DND-41 (cell line): ENCODE data around the gene CCR9.

Experiments
- ATAC-seq: fragments of 200-7000 bp; cut with Tn5 transposase; 3 replicates; pipeline ENCODE4 v1.9.1; 2021; ENCODE audit warnings: low read depth; ENCODE audit not compliant: insufficient read depth
- DNase-seq: peaks from one replicate; pipeline ENCODE4 v3.0.0-alpha.2; 2020
- H2AFZ ChIP-seq: 2 replicates; pipeline ENCODE4 v1.6.0; 2012; ENCODE audit warnings: low read depth, low read length
- H3K27ac ChIP-seq: 2 replicates; pipeline ENCODE4 v1.5.1; 2012; ENCODE audit warnings: low read length, inconsistent platforms
- H3K27me3 ChIP-seq: fragments of 200-600 bp; sonication (generic); 2 replicates; pipeline ENCODE4 v1.6.0; 2012; ENCODE audit warnings: low read length, mild to moderate bottlenecking, inconsistent platforms; ENCODE audit not compliant: insufficient read depth, poor library complexity
- H3K36me3 ChIP-seq: 2 replicates; pipeline ENCODE4 v1.5.1; 2012; ENCODE audit warnings: low read length, inconsistent platforms; ENCODE audit not compliant: insufficient read depth
- H3K4me1 ChIP-seq: 2 replicates; pipeline ENCODE4 v1.5.1; 2012; ENCODE audit warnings: mild to moderate bottlenecking, low read length; ENCODE audit not compliant: insufficient read depth
- H3K4me2 ChIP-seq: 2 replicates; pipeline ENCODE4 v1.6.0; 2012; ENCODE audit warnings: mild to moderate bottlenecking, moderate library complexity, low read length, inconsistent platforms; ENCODE audit not compliant: insufficient read depth
- H3K4me3 ChIP-seq, 2 experiments: fragments of 200-600 bp in 1 of 2; shearing (Covaris generic) in 1 of 2; 2 replicates each; pipeline ENCODE4 v1.5.1; 2012 to 2016; ENCODE audit warnings: inconsistent platforms in 2 of 2, low read length in 2 of 2, mild to moderate bottlenecking in 2 of 2, low read depth in 1 of 2, moderate library complexity in 1 of 2
- H3K79me2 ChIP-seq: 2 replicates; pipeline ENCODE4 v1.6.0; 2012; ENCODE audit warnings: low read length, inconsistent platforms; ENCODE audit not compliant: insufficient read depth
- H3K9ac ChIP-seq: 2 replicates; pipeline ENCODE4 v1.6.0; 2012; ENCODE audit warnings: low read depth, mild to moderate bottlenecking, inconsistent platforms, low read length, moderate library complexity
- H3K9me3 ChIP-seq: 2 replicates; pipeline ENCODE4 v1.5.1; 2012; ENCODE audit warnings: low read length, moderate library complexity, mild to moderate bottlenecking, inconsistent platforms; ENCODE audit not compliant: insufficient read depth, severe bottlenecking
- H4K20me1 ChIP-seq: 2 replicates; pipeline ENCODE4 v1.6.0; 2012; ENCODE audit warnings: low read length; ENCODE audit not compliant: insufficient read depth
- CTCF ChIP-seq: IDR thresholded peaks from 2 replicates; pipeline ENCODE4 v1.5.1; 2012; ENCODE audit warnings: borderline replicate concordance, low read length, moderate library complexity, mild to moderate bottlenecking; ENCODE audit not compliant: poor library complexity, severe bottlenecking; ENCODE audit errors: extremely low read depth
- EZH2 ChIP-seq: IDR thresholded peaks from 3 replicates; pipeline ENCODE4 v1.6.1; 2012; ENCODE audit warnings: borderline replicate concordance, low read depth, mild to moderate bottlenecking, moderate library complexity, low read length, inconsistent platforms; ENCODE audit not compliant: severe bottlenecking

Gene CCR9

GRCh38 chr3:45880725-45881077 is 5.6 kb upstream of the CCR9 start:
- DNase-seq (no peak), ATAC-seq (no peak)
- H3K4me3 ChIP-seq: no peak overlapping the region
- peaks cover 74% of the 10 kb centered on the region for H4K20me1 ChIP-seq
- TF ChIP-seq CTCF (no peak), EZH2 (no peak)
- peaks cover 81% of the 10 kb centered on the region for H3K36me3 ChIP-seq
- H3K9ac ChIP-seq: 0 out of 2 replicates have a peak overlapping the region, but pooled peaks have one; percentile 18
- H3K27me3 ChIP-seq: no peaks in the 10 kb centered on the region
- H3K4me2 ChIP-seq: 0 out of 2 replicates have a peak overlapping the region, but pooled peaks have one; percentile 28
- H3K9me3 ChIP-seq: no peaks in the 10 kb centered on the region
- H3K79me2 ChIP-seq: peaks cover 100% of the 10 kb centered on the region
- peak overlapping the region; percentile 79 for H3K27ac ChIP-seq
- H2AFZ ChIP-seq: no peak overlapping the region
- peaks cover 100% of the 10 kb centered on the region for H3K4me1 ChIP-seq

- Histone ChIP-seq H3K27ac (peak overlapping the region; percentile 79), H3K9me3 (no peaks in the 10 kb centered on the region), H3K27me3 (no peaks in the 10 kb centered on the region), H3K4me2 (peak overlapping the region; percentile 28), H3K36me3 (peaks cover 82% of the 10 kb centered on the region), H3K4me1 (peaks cover 100% of the 10 kb centered on the region), H2AFZ (no peak overlapping the region), H3K9ac (peak overlapping the region; percentile 18), H3K79me2 (peaks cover 100% of the 10 kb centered on the region), H4K20me1 (peaks cover 76% of the 10 kb centered on the region), H3K4me3 (no peak overlapping the region)
- ATAC-seq (peak; percentile 59), DNase-seq (peak; percentile 22)
- TF ChIP-seq CTCF: no peak
- TF ChIP-seq EZH2: no peak
These were observed 5.0 kb upstream of the CCR9 start for GRCh38 chr3:45881078-45882022.

- H3K27ac ChIP-seq: peak overlapping the region; percentile 72
- H3K27me3 ChIP-seq: no peaks in the 10 kb centered on the region
- no peak for ATAC-seq
- H3K36me3 ChIP-seq: peaks cover 95% of the 10 kb centered on the region
- no peak for DNase-seq
- H3K9me3 ChIP-seq: no peaks in the 10 kb centered on the region
- H3K79me2 ChIP-seq: peaks cover 100% of the 10 kb centered on the region
- no peak overlapping the region for H2AFZ ChIP-seq
- H3K4me1 ChIP-seq: peaks cover 100% of the 10 kb centered on the region
- H4K20me1 ChIP-seq: peaks cover 80% of the 10 kb centered on the region
- H3K9ac ChIP-seq: no peak overlapping the region
- H3K4me3 ChIP-seq: no peak overlapping the region
- TF ChIP-seq EZH2 (no peak), CTCF (no peak)
- H3K4me2 ChIP-seq: peak overlapping the region; percentile 21; the same call in 1 of the 2 replicates
These were observed 1.8 kb upstream of the CCR9 start for GRCh38 chr3:45884368-45885201.
